H9 (cell line): ENCODE data around the gene CTCFL. TPM values are rescaled to one million over a fixed set of nuclear protein-coding genes. Genes with fewer than 3 reads are reported as not detected.

Experiments used
- DNase-seq: peaks from one replicate; pipeline ENCODE4 v3.0.0-alpha.2; 2017
- H2AFZ ChIP-seq: one replicate; pipeline ENCODE4 v1.6.1; 2013; ENCODE audit warnings: mild to moderate bottlenecking, low read length, control low read depth, moderate library complexity
- H2AK5ac ChIP-seq: 2 replicates; pipeline ENCODE4 v1.6.1; 2013; ENCODE audit warnings: low read length, control low read depth, mixed read lengths; ENCODE audit not compliant: insufficient read length
- H2BK120ac ChIP-seq: one replicate; pipeline ENCODE4 v1.6.1; 2013; ENCODE audit warnings: low read depth, mild to moderate bottlenecking, low read length, control low read depth, inconsistent platforms; ENCODE audit not compliant: poor library complexity, severe bottlenecking
- H2BK12ac ChIP-seq: 2 replicates; pipeline ENCODE4 v1.6.1; 2013; ENCODE audit warnings: low read length, control low read depth, mixed read lengths, low read depth; ENCODE audit not compliant: insufficient read length
- H2BK15ac ChIP-seq: 2 replicates; pipeline ENCODE4 v1.6.1; 2013; ENCODE audit warnings: low read depth, low read length, control low read depth
- H2BK20ac ChIP-seq: one replicate; pipeline ENCODE4 v1.6.1; 2013; ENCODE audit warnings: low read depth, mild to moderate bottlenecking, low read length, control low read depth, inconsistent platforms; ENCODE audit not compliant: poor library complexity, severe bottlenecking
- H2BK5ac ChIP-seq: 2 replicates; pipeline ENCODE4 v1.6.1; 2013; ENCODE audit warnings: low read length, control low read depth, mixed read lengths; ENCODE audit not compliant: insufficient read length
- H3K14ac ChIP-seq: 2 replicates; pipeline ENCODE4 v1.6.1; 2013; ENCODE audit warnings: low read length, control low read depth; ENCODE audit not compliant: insufficient read depth
- H3K18ac ChIP-seq: 2 replicates; pipeline ENCODE4 v1.6.1; 2013; ENCODE audit warnings: low read depth, mild to moderate bottlenecking, mixed read lengths, low read length, control low read depth; ENCODE audit not compliant: insufficient read length
- H3K23ac ChIP-seq: 2 replicates; pipeline ENCODE4 v1.6.1; 2013; ENCODE audit warnings: low read length, control low read depth, mixed read lengths, low read depth; ENCODE audit not compliant: insufficient read length
- H3K23me2 ChIP-seq: 2 replicates; pipeline ENCODE4 v1.6.1; 2013; ENCODE audit warnings: low read depth, mild to moderate bottlenecking, mixed read lengths, low read length, control low read depth; ENCODE audit not compliant: insufficient read length, poor library complexity, severe bottlenecking
- H3K27ac ChIP-seq: 2 replicates; pipeline ENCODE4 v1.5.1; 2013; ENCODE audit warnings: low read length, control low read depth, mixed read lengths, low read depth; ENCODE audit not compliant: insufficient read length
- H3K27me3 ChIP-seq: 2 replicates; pipeline ENCODE4 v1.6.1; 2013; ENCODE audit warnings: low read length, control low read depth, inconsistent platforms; ENCODE audit not compliant: insufficient read depth
- H3K4ac ChIP-seq: 2 replicates; pipeline ENCODE4 v1.6.1; 2013; ENCODE audit warnings: low read depth, mild to moderate bottlenecking, control low read depth, inconsistent platforms, low read length, moderate library complexity
- H3K4me1 ChIP-seq: 2 replicates; pipeline ENCODE4 v1.6.1; 2013; ENCODE audit warnings: low read length, control low read depth, inconsistent platforms; ENCODE audit not compliant: insufficient read depth
- H3K4me2 ChIP-seq: 2 replicates; pipeline ENCODE4 v1.6.1; 2013; ENCODE audit warnings: low read length, control low read depth, mixed read lengths; ENCODE audit not compliant: insufficient read length, insufficient read depth
- H3K56ac ChIP-seq: 2 replicates; pipeline ENCODE4 v1.6.1; 2013; ENCODE audit warnings: low read depth, mild to moderate bottlenecking, mixed read lengths, low read length, control low read depth; ENCODE audit not compliant: insufficient read length
- H3K79me1 ChIP-seq: 2 replicates; pipeline ENCODE4 v1.6.1; 2013; ENCODE audit warnings: low read depth, mild to moderate bottlenecking, moderate library complexity, low read length, control low read depth, inconsistent platforms; ENCODE audit not compliant: insufficient read depth, poor library complexity, severe bottlenecking
- H3K79me2 ChIP-seq: 2 replicates; pipeline ENCODE4 v1.6.1; 2013; ENCODE audit warnings: low read length, control low read depth, inconsistent platforms; ENCODE audit not compliant: insufficient read depth
- H3K9ac ChIP-seq: 2 replicates; pipeline ENCODE4 v1.6.1; 2013; ENCODE audit warnings: low read length, control low read depth, mixed read lengths; ENCODE audit not compliant: insufficient read length; ENCODE audit errors: extremely low read depth
- H3K9me3 ChIP-seq: one replicate; pipeline ENCODE4 v1.6.1; 2013; ENCODE audit warnings: low read depth, low read length, inconsistent platforms; ENCODE audit not compliant: control insufficient read depth
- H3T11ph ChIP-seq: one replicate; pipeline ENCODE4 v1.6.1; 2013; ENCODE audit warnings: mild to moderate bottlenecking, low read length, control low read depth, inconsistent platforms
- H4K20me1 ChIP-seq: one replicate; pipeline ENCODE4 v1.6.1; 2013; ENCODE audit not compliant: control insufficient read depth, insufficient read length, insufficient read depth
- H4K5ac ChIP-seq: 2 replicates; pipeline ENCODE4 v1.6.1; 2013; ENCODE audit warnings: low read depth, mild to moderate bottlenecking, mixed read lengths, low read length, control low read depth; ENCODE audit not compliant: insufficient read length
- H4K8ac ChIP-seq: replicated peaks from 2 replicates; pipeline ENCODE4 v1.6.1; 2013; ENCODE audit warnings: low read length, control low read depth, mixed read lengths, low read depth; ENCODE audit not compliant: insufficient read length
- H4K91ac ChIP-seq: 2 replicates; pipeline ENCODE4 v1.6.1; 2013; ENCODE audit warnings: low read depth, mild to moderate bottlenecking, moderate library complexity, mixed read lengths, low read length, control low read depth; ENCODE audit not compliant: insufficient read length
- H3K27ac Mint-ChIP-seq, 3 experiments: 2 replicates in 2 of 3; 3 replicates in 1 of 3; pipeline ENCODE4 v1.8.0; 2020 to 2021; ENCODE audit warnings: mixed read lengths in 3 of 3, mild to moderate bottlenecking in 1 of 3, moderate library complexity in 1 of 3
- H3K27me3 Mint-ChIP-seq: 2 replicates; pipeline ENCODE4 v1.8.0; 2021; ENCODE audit warnings: low read depth, mild to moderate bottlenecking, moderate library complexity, mixed read lengths
- H3K36me3 Mint-ChIP-seq, 3 experiments: 2 replicates in 2 of 3; 3 replicates in 1 of 3; pipeline ENCODE4 v1.8.0; 2020 to 2021; ENCODE audit warnings: low read depth in 3 of 3, mixed read lengths in 3 of 3; ENCODE audit not compliant: insufficient read depth in 1 of 3
- H3K4me1 Mint-ChIP-seq, 2 experiments: 2 replicates each; pipeline ENCODE4 v1.8.0; 2020; ENCODE audit warnings: mixed read lengths in 2 of 2
- H3K4me3 Mint-ChIP-seq, 2 experiments: 2 replicates in 1 of 2; 3 replicates in 1 of 2; pipeline ENCODE4 v1.8.0; 2020 to 2021; ENCODE audit warnings: mild to moderate bottlenecking in 2 of 2, mixed read lengths in 2 of 2, moderate library complexity in 1 of 2
- H3K9me3 Mint-ChIP-seq, 2 experiments: 2 replicates in 1 of 2; 3 replicates in 1 of 2; pipeline ENCODE4 v1.8.0; 2020; ENCODE audit warnings: mild to moderate bottlenecking in 2 of 2, mixed read lengths in 2 of 2, moderate library complexity in 1 of 2
- CTCF ChIP-seq: fragments of 200-600 bp; sonication (generic); conservative IDR thresholded peaks from 3 replicates; pipeline ENCODE4 v1.8.0; 2021; ENCODE audit warnings: antibody characterized with exemption, mild to moderate bottlenecking
- WGBS: extraction: QIAGEN DNeasy Blood & Tissue Kit; methylation state at CpG from one replicate; pipeline ENCODE4 v1.1.7; 2013; ENCODE audit warnings: missing lambda C conversion rate, low lambda C conversion rate, mixed read lengths; ENCODE audit not compliant: insufficient read length; ENCODE audit errors: extremely low coverage; 5-methylcytosine and 5-hydroxymethylcytosine counted together
- total RNA-seq: library from RNA; stranded (reverse); gene quantifications from 2 replicates; pipeline ENCODE4 v1.2.1, GENCODE V29; 2021

Gene CTCFL
- total RNA-seq, 1 experiment from 2014 or later: 0.90 TPM

- H3K23me2 ChIP-seq: no peaks in the 10 kb centered on the region
- DNase-seq: no peak
- Mint-ChIP-seq H3K4me1 (peaks cover 17 to 26% of the 10 kb centered on the region in 2 experiments), H3K27ac (no peak overlapping the region), H3K36me3 (peaks cover 0 to 4% (median 0%) of the 10 kb centered on the region in 3 experiments; a peak in 2 of 7 replicates), H3K9me3 (peaks cover 4% of the 10 kb centered on the region in 2 experiments; a peak in 2 of 5 replicates), H3K4me3 (no peak overlapping the region), H3K27me3 (peaks cover 2% of the 10 kb centered on the region)
- H2BK20ac ChIP-seq: no peak overlapping the region
- no peak overlapping the region for H3K23ac ChIP-seq
- no peak overlapping the region for H2AK5ac ChIP-seq
- no peaks in the 10 kb centered on the region for H3K79me2 ChIP-seq
- H3K4me1 ChIP-seq: no peaks in the 10 kb centered on the region; the same call in 1 of the 2 replicates
- no peak overlapping the region for H4K8ac ChIP-seq
- no CpG with 5 or more reads among the region's 6 CpGs for WGBS
- no peak overlapping the region for H4K5ac ChIP-seq
- H3K9ac ChIP-seq: no peak overlapping the region
- no peak overlapping the region for H3K56ac ChIP-seq
- H2BK12ac ChIP-seq: no peak overlapping the region
- no peaks in the 10 kb centered on the region for H3K9me3 ChIP-seq
- no peak for TF ChIP-seq CTCF
- no peak overlapping the region for H3K4ac ChIP-seq
- H3T11ph ChIP-seq: no peak overlapping the region
- no peaks in the 10 kb centered on the region for H3K79me1 ChIP-seq
- no peak overlapping the region for H4K91ac ChIP-seq
- H4K20me1 ChIP-seq: no peaks in the 10 kb centered on the region
- H2BK120ac ChIP-seq: no peak overlapping the region
- no peak overlapping the region for H3K4me2 ChIP-seq
- H3K18ac ChIP-seq: no peak overlapping the region
- no peak overlapping the region for H3K27ac ChIP-seq
- H3K14ac ChIP-seq: no peak overlapping the region
- H2BK15ac ChIP-seq: no peak overlapping the region
- H2BK5ac ChIP-seq: no peak overlapping the region
- no peaks in the 10 kb centered on the region for H3K27me3 ChIP-seq
- H2AFZ ChIP-seq: no peak overlapping the region
Measured at GRCh38 chr20:57476084-57476526, 48.8 kb downstream of the CTCFL start.
